Activated CD4-positive, alpha-beta memory T cell treated with anti-CD3 and anti-CD28 coated beads for 36 hours (primary cell): ENCODE measurements around the gene IDUA. TPM values are rescaled to one million over a fixed set of nuclear protein-coding genes. Genes with fewer than 3 reads are reported as not detected.

Experiments
- CTCF ChIA-PET: fragments of 350-600 bp; sonication (Branson Sonifier 250); formaldehyde crosslinking; loops from one replicate; lab custom pipeline; 2021; ENCODE audit warnings: antibody characterized with exemption, inconsistent platforms; lab: Charles Lee
- POLR2A ChIA-PET: fragments of 350-600 bp; sonication (Branson Sonifier 250); formaldehyde crosslinking; loops from one replicate; lab custom pipeline; 2021; ENCODE audit warnings: antibody characterized with exemption; lab: Charles Lee
- DNase-seq: peaks from one replicate; pipeline ENCODE4 v3.0.0-alpha.2; 2020
- H3K27ac Mint-ChIP-seq: one replicate; pipeline ENCODE4 v1.8.0; 2021; ENCODE audit warnings: mixed read lengths
- H3K27me3 Mint-ChIP-seq: one replicate; pipeline ENCODE4 v1.8.0; 2021; ENCODE audit warnings: mixed read lengths
- H3K36me3 Mint-ChIP-seq: one replicate; pipeline ENCODE4 v1.8.0; 2021; ENCODE audit warnings: mixed read lengths
- H3K4me1 Mint-ChIP-seq: one replicate; pipeline ENCODE4 v1.8.0; 2021; ENCODE audit warnings: low read depth, mixed read lengths
- H3K4me3 Mint-ChIP-seq: one replicate; pipeline ENCODE4 v1.8.0; 2021; ENCODE audit warnings: mild to moderate bottlenecking, mixed read lengths
- H3K9me3 Mint-ChIP-seq: one replicate; pipeline ENCODE4 v1.8.0; 2021; ENCODE audit warnings: mixed read lengths
- intact Hi-C: fragments of 100-400 bp; cut with micrococcal nuclease; formaldehyde crosslinking; loops from one replicate; pipeline ENCODE4 v1.15.1; 2023
- total RNA-seq, 2 experiments: library from RNA; stranded (reverse); gene quantifications; one replicate each; pipeline ENCODE4 v1.2.3, GENCODE V29; 2021

The IDUA gene
- total RNA-seq, 2 experiments from 2014 or later: 9.0 to 10.1 TPM

DNA sequence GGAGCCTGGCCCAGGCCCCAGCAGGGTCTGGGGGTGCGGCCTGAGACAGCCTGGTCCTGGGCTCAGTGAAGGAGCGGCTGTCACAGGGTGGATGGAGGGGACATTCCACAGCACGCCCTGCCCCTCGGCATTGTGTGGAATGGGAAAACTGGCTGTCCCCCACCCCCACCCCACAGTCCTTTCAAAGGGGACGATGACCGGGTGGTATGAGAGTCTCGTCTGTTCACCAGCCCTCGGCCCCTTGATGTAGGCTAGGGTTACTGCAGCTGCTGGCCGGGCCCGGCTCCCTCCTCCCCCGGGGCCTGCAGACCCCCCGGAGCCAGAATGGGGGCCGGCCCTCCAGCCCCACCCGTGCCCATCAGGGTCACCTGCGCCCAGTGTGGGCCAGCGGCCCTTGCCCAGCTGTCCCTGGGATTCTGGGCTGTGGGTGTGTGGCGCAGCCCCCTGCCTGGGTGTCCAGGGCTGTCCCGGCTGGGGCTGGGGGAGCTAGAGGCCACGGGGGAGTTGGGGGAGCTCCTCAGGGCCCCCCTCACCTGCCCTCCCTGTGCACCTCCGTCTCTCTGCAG lies 36.3 kb downstream of the IDUA start:
- peaks cover 4% of the 10 kb centered on the region for H3K36me3 Mint-ChIP-seq
- POLR2A ChIA-PET: no interaction called here

DNA sequence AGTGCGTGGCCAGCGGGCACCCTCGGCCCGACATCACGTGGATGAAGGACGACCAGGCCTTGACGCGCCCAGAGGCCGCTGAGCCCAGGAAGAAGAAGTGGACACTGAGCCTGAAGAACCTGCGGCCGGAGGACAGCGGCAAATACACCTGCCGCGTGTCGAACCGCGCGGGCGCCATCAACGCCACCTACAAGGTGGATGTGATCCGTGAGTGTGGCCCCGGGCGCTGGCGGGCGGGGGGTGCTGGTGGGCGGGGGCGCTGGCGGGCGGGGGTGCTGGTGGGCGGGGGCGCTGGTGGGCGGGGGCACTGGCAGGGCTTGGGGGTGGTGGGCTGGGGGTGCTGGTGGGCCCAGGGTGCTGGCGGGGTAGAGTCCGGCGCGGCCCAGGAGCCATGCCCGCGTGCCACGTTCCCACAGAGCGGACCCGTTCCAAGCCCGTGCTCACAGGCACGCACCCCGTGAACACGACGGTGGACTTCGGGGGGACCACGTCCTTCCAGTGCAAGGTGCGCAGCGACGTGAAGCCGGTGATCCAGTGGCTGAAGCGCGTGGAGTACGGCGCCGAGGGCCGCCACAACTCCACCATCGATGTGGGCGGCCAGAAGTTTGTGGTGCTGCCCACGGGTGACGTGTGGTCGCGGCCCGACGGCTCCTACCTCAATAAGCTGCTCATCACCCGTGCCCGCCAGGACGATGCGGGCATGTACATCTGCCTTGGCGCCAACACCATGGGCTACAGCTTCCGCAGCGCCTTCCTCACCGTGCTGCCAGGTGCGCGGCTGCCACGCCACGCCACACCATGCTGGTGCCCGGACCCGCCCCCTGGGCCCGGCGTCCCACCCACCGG lies 37.3 kb downstream of the IDUA start:
- H3K4me1 Mint-ChIP-seq: peaks cover 7% of the 10 kb centered on the region
- POLR2A ChIA-PET: no interaction called here
- H3K9me3 Mint-ChIP-seq: no peaks in the 10 kb centered on the region
- H3K27ac Mint-ChIP-seq: no peak overlapping the region
- intact Hi-C loops: no loop called here
- H3K27me3 Mint-ChIP-seq: no peaks in the 10 kb centered on the region
- H3K4me3 Mint-ChIP-seq: no peak overlapping the region
- CTCF ChIA-PET: no interaction called here
- DNase-seq: no peak
- H3K36me3 Mint-ChIP-seq: peaks cover 4% of the 10 kb centered on the region

More for the DNA sequence above, 36.3 kb downstream of the IDUA start:
- no peak for DNase-seq
- no peaks in the 10 kb centered on the region for H3K9me3 Mint-ChIP-seq
- peaks cover 7% of the 10 kb centered on the region for H3K4me1 Mint-ChIP-seq
- no peak overlapping the region for H3K27ac Mint-ChIP-seq
- intact Hi-C loops: no loop called here
- CTCF ChIA-PET: no interaction called here
- H3K27me3 Mint-ChIP-seq: no peaks in the 10 kb centered on the region
- H3K4me3 Mint-ChIP-seq: no peak overlapping the region

DNA sequence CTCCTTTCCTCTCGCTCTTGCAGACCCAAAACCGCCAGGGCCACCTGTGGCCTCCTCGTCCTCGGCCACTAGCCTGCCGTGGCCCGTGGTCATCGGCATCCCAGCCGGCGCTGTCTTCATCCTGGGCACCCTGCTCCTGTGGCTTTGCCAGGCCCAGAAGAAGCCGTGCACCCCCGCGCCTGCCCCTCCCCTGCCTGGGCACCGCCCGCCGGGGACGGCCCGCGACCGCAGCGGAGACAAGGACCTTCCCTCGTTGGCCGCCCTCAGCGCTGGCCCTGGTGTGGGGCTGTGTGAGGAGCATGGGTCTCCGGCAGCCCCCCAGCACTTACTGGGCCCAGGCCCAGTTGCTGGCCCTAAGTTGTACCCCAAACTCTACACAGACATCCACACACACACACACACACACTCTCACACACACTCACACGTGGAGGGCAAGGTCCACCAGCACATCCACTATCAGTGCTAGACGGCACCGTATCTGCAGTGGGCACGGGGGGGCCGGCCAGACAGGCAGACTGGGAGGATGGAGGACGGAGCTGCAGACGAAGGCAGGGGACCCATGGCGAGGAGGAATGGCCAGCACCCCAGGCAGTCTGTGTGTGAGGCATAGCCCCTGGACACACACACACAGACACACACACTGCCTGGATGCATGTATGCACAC lies 38.2 kb downstream of the IDUA start:
- Mint-ChIP-seq H3K27ac (no peak overlapping the region), H3K27me3 (no peaks in the 10 kb centered on the region), H3K4me1 (peaks cover 7% of the 10 kb centered on the region), H3K36me3 (peaks cover 4% of the 10 kb centered on the region), H3K4me3 (no peak overlapping the region), H3K9me3 (no peaks in the 10 kb centered on the region)
- intact Hi-C loops: no loop called here
- DNase-seq: no peak
- CTCF ChIA-PET: no interaction called here
- POLR2A ChIA-PET: no interaction called here

DNA sequence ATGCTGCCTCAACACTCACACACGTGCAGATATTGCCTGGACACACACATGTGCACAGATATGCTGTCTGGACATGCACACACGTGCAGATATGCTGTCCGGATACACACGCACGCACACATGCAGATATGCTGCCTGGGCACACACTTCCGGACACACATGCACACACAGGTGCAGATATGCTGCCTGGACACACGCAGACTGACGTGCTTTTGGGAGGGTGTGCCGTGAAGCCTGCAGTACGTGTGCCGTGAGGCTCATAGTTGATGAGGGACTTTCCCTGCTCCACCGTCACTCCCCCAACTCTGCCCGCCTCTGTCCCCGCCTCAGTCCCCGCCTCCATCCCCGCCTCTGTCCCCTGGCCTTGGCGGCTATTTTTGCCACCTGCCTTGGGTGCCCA lies 39.3 kb downstream of the IDUA start:
- intact Hi-C loops: no loop called here
- no peaks in the 10 kb centered on the region for H3K9me3 Mint-ChIP-seq
- H3K36me3 Mint-ChIP-seq: peaks cover 4% of the 10 kb centered on the region
- peak; percentile 71 for DNase-seq
- ChIA-PET CTCF (no interaction called here), POLR2A (no interaction called here)
- H3K27me3 Mint-ChIP-seq: no peaks in the 10 kb centered on the region
- no peak overlapping the region for H3K27ac Mint-ChIP-seq
- H3K4me1 Mint-ChIP-seq: peaks cover 7% of the 10 kb centered on the region
- H3K4me3 Mint-ChIP-seq: no peak overlapping the region

DNA sequence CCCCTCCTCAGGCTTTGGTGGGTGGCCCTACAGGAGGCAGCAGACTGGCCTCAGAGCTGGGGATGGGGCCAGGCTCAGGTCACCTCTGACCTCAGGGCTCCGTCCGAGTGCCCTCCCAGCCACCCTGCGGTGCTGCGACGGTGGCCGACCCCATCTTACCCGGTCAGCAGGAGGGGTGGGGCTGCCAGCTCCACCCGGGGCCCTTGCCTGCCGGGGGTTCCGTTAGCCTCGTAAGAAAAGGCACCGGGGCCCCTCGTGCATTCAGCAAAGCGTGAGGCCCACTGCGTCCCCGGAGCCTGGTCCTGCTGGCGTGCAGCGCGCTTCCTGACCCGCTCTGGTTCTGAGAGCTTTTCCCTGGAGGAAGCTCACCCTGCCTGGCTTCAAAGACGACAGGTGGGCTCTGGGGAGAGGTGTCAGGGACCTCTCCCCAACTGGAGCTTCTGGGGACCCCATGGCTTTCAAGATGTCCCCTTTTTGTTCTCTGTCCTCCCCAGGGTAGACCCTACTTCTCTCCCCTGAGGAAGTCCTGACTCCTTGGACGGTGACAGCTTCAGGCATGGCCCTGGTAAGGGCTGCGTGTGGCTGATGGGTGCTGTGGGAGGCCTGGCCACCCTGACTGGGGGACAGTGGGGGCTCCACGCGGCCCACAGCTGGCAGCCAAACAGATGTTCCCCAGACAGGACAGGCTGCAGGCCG lies 40.5 kb downstream of the IDUA start:
- Mint-ChIP-seq H3K4me3 (no peak overlapping the region), H3K27me3 (no peaks in the 10 kb centered on the region), H3K4me1 (peaks cover 7% of the 10 kb centered on the region), H3K9me3 (no peaks in the 10 kb centered on the region), H3K27ac (no peak overlapping the region), H3K36me3 (peaks cover 4% of the 10 kb centered on the region)
- ChIA-PET POLR2A (no interaction called here), CTCF (no interaction called here)
- intact Hi-C loops: no loop called here
- DNase-seq: no peak

DNA sequence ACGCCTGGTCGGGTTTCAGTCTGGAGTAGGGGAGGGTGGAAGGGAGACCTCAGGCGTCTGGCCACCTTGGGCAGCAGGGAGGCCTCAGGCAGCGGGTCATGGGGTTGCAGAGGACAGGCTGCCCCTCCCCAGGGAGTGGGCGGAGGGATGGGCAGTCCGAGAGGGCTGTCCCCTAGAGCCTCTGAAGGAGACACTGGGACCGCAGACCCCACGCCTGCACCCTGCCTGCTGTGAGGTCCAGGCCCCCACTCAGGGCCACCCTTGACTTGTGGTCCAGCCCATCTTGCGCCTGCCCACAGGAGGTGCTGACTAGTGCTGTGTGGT lies 41.0 kb downstream of the IDUA start:
- ChIA-PET CTCF (no interaction called here), POLR2A (no interaction called here)
- no peaks in the 10 kb centered on the region for H3K27me3 Mint-ChIP-seq
- H3K27ac Mint-ChIP-seq: no peak overlapping the region
- H3K4me3 Mint-ChIP-seq: no peak overlapping the region
- H3K4me1 Mint-ChIP-seq: peaks cover 7% of the 10 kb centered on the region
- intact Hi-C loops: no loop called here
- no peaks in the 10 kb centered on the region for H3K9me3 Mint-ChIP-seq
- H3K36me3 Mint-ChIP-seq: peaks cover 4% of the 10 kb centered on the region
- DNase-seq: no peak

DNA sequence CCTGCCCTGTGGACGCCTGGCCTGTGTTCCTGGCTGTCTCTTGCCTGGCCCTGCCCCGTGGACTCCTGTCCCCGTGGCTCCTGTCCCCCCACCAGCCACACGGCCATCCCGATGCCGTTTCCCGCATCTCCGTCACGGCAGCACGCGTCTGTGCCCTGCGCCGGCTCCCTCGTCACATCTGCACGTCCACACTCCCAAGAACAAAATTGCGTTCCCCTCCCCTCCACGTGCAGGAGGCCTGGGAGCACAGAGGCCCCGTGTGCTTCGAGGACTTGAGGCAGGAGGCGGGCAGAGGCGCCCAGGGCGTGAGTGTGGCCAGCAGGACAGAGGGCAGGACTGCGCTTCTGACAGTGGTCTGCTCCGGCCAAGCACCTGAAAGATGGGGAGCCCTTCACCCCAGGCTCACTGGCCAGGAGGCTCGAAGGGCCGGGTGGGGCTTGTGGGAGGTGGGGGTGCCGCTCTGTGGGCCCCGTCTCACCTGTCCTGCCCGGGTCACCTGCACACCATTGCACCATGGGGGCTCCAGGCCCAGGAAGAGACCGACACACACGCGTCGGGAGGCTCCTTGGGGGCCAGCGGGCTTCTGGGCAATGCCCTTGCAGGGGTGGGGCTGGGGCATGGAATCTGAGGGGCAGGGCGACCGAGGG lies 41.9 kb downstream of the IDUA start:
- H3K36me3 Mint-ChIP-seq: peaks cover 4% of the 10 kb centered on the region
- ChIA-PET CTCF (no interaction called here), POLR2A (no interaction called here)
- no peak overlapping the region for H3K4me3 Mint-ChIP-seq
- no peak for DNase-seq
- H3K27ac Mint-ChIP-seq: no peak overlapping the region
- intact Hi-C loops: no loop called here
- H3K27me3 Mint-ChIP-seq: no peaks in the 10 kb centered on the region
- no peaks in the 10 kb centered on the region for H3K9me3 Mint-ChIP-seq
- peaks cover 7% of the 10 kb centered on the region for H3K4me1 Mint-ChIP-seq

DNA sequence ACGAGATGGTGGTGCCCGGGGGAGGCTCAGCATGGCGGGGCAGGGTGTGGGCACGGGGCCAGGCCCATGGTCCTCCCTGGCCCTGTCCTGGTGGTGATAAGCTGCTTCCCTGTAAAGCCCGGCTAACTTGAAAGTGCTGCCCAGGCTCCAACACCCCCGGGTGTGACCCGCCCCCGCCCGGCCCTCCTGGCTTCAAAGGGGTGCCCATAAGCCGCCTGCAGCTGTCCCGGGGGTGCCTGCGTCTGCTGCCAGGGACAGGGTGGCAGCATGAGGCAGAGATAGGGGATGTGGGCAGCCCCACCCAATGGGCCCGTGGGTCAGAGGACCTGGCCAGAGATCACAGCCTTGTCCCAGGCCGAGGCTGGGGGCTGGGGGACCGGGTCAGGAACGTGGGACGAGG lies 42.7 kb downstream of the IDUA start:
- DNase-seq: no peak
- ChIA-PET CTCF (no interaction called here), POLR2A (no interaction called here)
- Mint-ChIP-seq H3K27ac (no peak overlapping the region), H3K36me3 (peaks cover 4% of the 10 kb centered on the region), H3K4me1 (peaks cover 7% of the 10 kb centered on the region), H3K27me3 (no peaks in the 10 kb centered on the region), H3K4me3 (no peak overlapping the region), H3K9me3 (no peaks in the 10 kb centered on the region)
- intact Hi-C loops: no loop called here

DNA sequence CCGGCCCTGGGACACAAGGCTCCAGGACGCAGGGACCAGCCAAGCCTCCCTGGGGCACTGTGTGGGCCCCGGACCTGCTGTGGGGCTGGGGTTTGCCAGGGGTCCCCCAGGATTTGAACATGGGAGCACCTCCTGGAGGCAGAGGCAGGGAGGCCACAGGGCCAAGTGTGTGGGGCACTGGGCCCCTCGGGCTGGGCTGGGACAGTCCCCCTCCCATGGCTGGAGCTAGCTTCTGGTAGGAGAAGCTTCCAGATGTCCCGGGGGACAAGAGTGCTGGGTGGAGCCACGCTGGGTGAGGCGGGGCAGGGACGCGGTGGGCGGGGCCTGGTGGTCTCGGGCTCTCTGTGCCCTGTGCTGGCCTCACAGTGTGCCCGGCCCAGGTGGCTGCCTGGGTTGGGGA lies 43.2 kb downstream of the IDUA start:
- Mint-ChIP-seq H3K4me1 (peaks cover 7% of the 10 kb centered on the region), H3K36me3 (peaks cover 4% of the 10 kb centered on the region), H3K9me3 (no peaks in the 10 kb centered on the region), H3K27ac (no peak overlapping the region), H3K4me3 (no peak overlapping the region), H3K27me3 (no peaks in the 10 kb centered on the region)
- intact Hi-C loops: no loop called here
- DNase-seq: no peak
- ChIA-PET POLR2A (no interaction called here), CTCF (no interaction called here)

DNA sequence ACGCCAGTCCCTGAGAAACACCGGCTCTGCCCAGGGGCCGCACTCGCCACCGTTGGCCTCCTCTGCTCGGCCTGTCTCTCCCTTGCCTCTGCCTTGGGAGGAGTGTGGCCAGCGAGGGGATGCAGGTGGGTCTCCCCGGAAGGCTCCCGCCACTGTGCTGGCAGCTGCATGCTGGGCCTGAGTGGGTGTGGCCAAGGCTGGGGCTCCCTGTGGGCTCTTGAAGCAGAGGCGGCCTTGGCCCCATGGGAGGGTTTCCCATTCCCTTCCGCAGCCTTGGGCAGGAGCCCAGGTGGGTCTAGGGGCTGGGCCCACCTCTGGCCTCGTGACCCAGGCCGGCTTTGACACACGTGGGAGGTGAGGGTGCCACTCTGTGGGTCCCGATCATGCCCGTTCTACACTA lies 43.7 kb downstream of the IDUA start:
- ChIA-PET CTCF (no interaction called here), POLR2A (no interaction called here)
- Mint-ChIP-seq H3K4me1 (peaks cover 6% of the 10 kb centered on the region), H3K4me3 (no peak overlapping the region), H3K9me3 (no peaks in the 10 kb centered on the region), H3K27me3 (no peaks in the 10 kb centered on the region), H3K27ac (no peak overlapping the region), H3K36me3 (no peaks in the 10 kb centered on the region)
- intact Hi-C loops: no loop called here
- DNase-seq: no peak

DNA sequence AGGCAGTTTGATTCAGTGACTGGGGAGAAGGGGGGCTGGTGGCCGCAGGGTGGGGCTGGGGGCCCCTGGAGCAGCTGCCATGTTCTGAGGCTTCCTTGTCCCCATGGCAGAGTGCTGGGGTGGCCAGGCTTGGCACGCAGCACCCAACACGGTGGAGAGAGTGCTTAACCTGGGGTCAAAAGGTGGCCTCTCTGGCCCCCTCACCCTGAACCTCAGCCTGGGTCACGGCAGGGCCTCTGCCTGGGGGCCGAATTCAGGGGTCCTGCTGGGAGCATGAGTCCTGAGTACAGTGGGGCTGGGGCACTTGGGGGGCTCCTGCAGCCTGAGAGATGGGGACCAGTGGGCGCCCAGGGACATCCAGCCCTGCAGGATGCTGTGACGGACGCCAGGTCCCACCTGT lies 44.5 kb downstream of the IDUA start:
- intact Hi-C loops: no loop called here
- Mint-ChIP-seq H3K4me3 (no peak overlapping the region), H3K4me1 (no peaks in the 10 kb centered on the region), H3K27me3 (no peaks in the 10 kb centered on the region), H3K9me3 (no peaks in the 10 kb centered on the region), H3K36me3 (no peaks in the 10 kb centered on the region), H3K27ac (no peak overlapping the region)
- CTCF ChIA-PET: no interaction called here
- no peak for DNase-seq
- POLR2A ChIA-PET: no interaction called here
